Stomach (tissue), 9 donors: ENCODE data around the gene P3H1. TPM values are rescaled to one million over a fixed set of nuclear protein-coding genes. Genes with fewer than 3 reads are reported as not detected.
A peak's percentile ranks its signal among the peaks of the same experiment; 100 is the strongest.

ENCODE experiments used
- DNase-seq, 2 donors: peaks; one replicate each; pipeline versions ENCODE4 v3.0.0 to v3.0.0-alpha.2; 2013 to 2019
- H3K27ac ChIP-seq, 5 donors: fragments of 200-600 bp in 4 of 5; sonication (generic) in 4 of 5; one replicate each; pipeline ENCODE4 v1.5.1; 2013 to 2019; ENCODE audit warnings: mild to moderate bottlenecking in 1 of 5, moderate library complexity in 1 of 5
- H3K27me3 ChIP-seq, 3 donors: fragments of 200-600 bp; sonication (generic); one replicate each; pipeline ENCODE4 v1.5.1; 2017 to 2019; ENCODE audit warnings: mixed run types in 1 of 3
- H3K36me3 ChIP-seq, 4 donors: fragments of 200-600 bp; sonication (generic); 1 replicate in 3 of 4; 2 replicates in 1 of 4; pipeline ENCODE4 v1.5.1; 2016 to 2019
- H3K4me1 ChIP-seq, 4 donors: fragments of 200-600 bp; sonication (generic); one replicate each; pipeline ENCODE4 v1.5.1; 2016 to 2019
- H3K4me3 ChIP-seq, 4 donors: fragments of 200-600 bp; sonication (generic) in 3 of 4; one replicate each; pipeline ENCODE4 v1.5.1; 2016 to 2019; ENCODE audit warnings: mild to moderate bottlenecking in 1 of 4
- H3K9me3 ChIP-seq, 4 donors: fragments of 200-600 bp; sonication (generic); one replicate each; pipeline ENCODE4 v1.5.1; 2016 to 2019
- CTCF ChIP-seq, 7 experiments: fragments of 450-650 bp in 4 of 7; fragments of 200-600 bp in 3 of 7; sonication (generic) in 3 of 7; IDR thresholded peaks; one replicate each; pipeline ENCODE4 v1.5.1; 2016 to 2019; ENCODE audit warnings: antibody characterized with exemption in 7 of 7, control low read depth in 2 of 7, mild to moderate bottlenecking in 1 of 7
- EP300 ChIP-seq: sonication (generic); formaldehyde crosslinking; IDR thresholded peaks from one replicate; pipeline ENCODE4 v1.6.1; 2017; ENCODE audit warnings: antibody characterized with exemption
- POLR2A ChIP-seq, 4 donors: fragments of 450-650 bp; IDR thresholded peaks; one replicate each; pipeline ENCODE4 v1.6.1; 2016; ENCODE audit warnings: antibody characterized with exemption in 4 of 4, control low read depth in 2 of 4, mild to moderate bottlenecking in 1 of 4, moderate library complexity in 1 of 4
- POLR2AphosphoS5 ChIP-seq, 3 donors: sonication (generic); formaldehyde crosslinking; IDR thresholded peaks; one replicate each; pipeline ENCODE4 v1.6.1; 2016; ENCODE audit warnings: antibody characterized with exemption in 3 of 3
- WGBS, 5 donors: extraction: QIAGEN DNeasy Blood & Tissue Kit in 3 of 5; methylation state at CpG; one replicate each; pipeline versions ENCODE4 v1.1.5 to v1.1.7; 2013 to 2018; 5-methylcytosine and 5-hydroxymethylcytosine counted together
- intact Hi-C: fragments of 100-400 bp; cut with DNase I; formaldehyde crosslinking; loops from one replicate; pipeline ENCODE4 v1.15.1; 2023; ENCODE audit warnings: low total_unique reads
- polyA plus RNA-seq, 3 donors: library from polyadenylated mRNA; stranded (reverse); fragments of 200-250 nt; gene quantifications; one replicate each; pipeline ENCODE4 v1.2.3, GENCODE V29; 2013
- total RNA-seq, 5 donors: library from RNA; depleted of rRNA; stranded (reverse); fragments of >200 nt; gene quantifications; one replicate each; pipeline versions ENCODE4 v1.1.0 to v1.2.3, GENCODE V29; 2014 to 2016
- donor health status: healthy with polysubstance abuse.
- donor health status: Bipolar disorder and iron deficiency.
- donor health status: healthy.

P3H1 gene
- total and polyA plus RNA-seq, 8 donors = 5.0 to 78.2 (median 22.3) TPM

- H3K36me3 ChIP-seq = peaks cover 0 to 16% (median 14%) of the 10 kb centered on the region in 4 donors
- WGBS, 5 donors = 90 to 96% (median 94%) methylated on average over 4 to 8 of the region's 8 CpGs
- no peak for DNase-seq
- H3K27ac ChIP-seq = no peak overlapping the region
- no peaks in the 10 kb centered on the region for H3K27me3 ChIP-seq
- no peaks in the 10 kb centered on the region for H3K9me3 ChIP-seq
- H3K4me1 ChIP-seq = peaks cover 0 to 12% (median 0%) of the 10 kb centered on the region in 4 donors
- no peak overlapping the region for H3K4me3 ChIP-seq
- intact Hi-C loops = loop anchor here (10.0 kb wide), 2 partner anchors 167 to 597 kb away; no protein-coding TSS in a partner anchor
- TF ChIP-seq POLR2A (IDR thresholded peaks at IDR 0.05) (no peak), POLR2AphosphoS5 (IDR thresholded peaks at IDR 0.05) (no peak), EP300 (no peak), CTCF (IDR thresholded peaks at IDR 0.05) (no peak)
Observed at GRCh38 chr1:42742141-42742540, 24.7 kb downstream of the P3H1 start.

GRCh38 chr1:42741706-42742105, 25.1 kb downstream of the P3H1 start:
- Histone ChIP-seq H3K27me3 (no peaks in the 10 kb centered on the region), H3K4me1 (peaks cover 0 to 15% (median 0%) of the 10 kb centered on the region in 4 donors), H3K4me3 (no peak overlapping the region), H3K27ac (no peak overlapping the region), H3K9me3 (no peaks in the 10 kb centered on the region), H3K36me3 (peaks cover 0 to 12% (median 11%) of the 10 kb centered on the region in 4 donors)
- no peak for DNase-seq
- WGBS, 5 donors = 60 to 93% (median 90%) methylated on average over 1 to 4 of the region's 4 CpGs
- TF ChIP-seq CTCF (IDR thresholded peaks at IDR 0.05) (no peak), POLR2AphosphoS5 (IDR thresholded peaks at IDR 0.05) (no peak), EP300 (no peak), POLR2A (IDR thresholded peaks at IDR 0.05) (no peak)
- intact Hi-C loops = loop anchor here (10.0 kb wide), 2 partner anchors 167 to 597 kb away; no protein-coding TSS in a partner anchor

DNA sequence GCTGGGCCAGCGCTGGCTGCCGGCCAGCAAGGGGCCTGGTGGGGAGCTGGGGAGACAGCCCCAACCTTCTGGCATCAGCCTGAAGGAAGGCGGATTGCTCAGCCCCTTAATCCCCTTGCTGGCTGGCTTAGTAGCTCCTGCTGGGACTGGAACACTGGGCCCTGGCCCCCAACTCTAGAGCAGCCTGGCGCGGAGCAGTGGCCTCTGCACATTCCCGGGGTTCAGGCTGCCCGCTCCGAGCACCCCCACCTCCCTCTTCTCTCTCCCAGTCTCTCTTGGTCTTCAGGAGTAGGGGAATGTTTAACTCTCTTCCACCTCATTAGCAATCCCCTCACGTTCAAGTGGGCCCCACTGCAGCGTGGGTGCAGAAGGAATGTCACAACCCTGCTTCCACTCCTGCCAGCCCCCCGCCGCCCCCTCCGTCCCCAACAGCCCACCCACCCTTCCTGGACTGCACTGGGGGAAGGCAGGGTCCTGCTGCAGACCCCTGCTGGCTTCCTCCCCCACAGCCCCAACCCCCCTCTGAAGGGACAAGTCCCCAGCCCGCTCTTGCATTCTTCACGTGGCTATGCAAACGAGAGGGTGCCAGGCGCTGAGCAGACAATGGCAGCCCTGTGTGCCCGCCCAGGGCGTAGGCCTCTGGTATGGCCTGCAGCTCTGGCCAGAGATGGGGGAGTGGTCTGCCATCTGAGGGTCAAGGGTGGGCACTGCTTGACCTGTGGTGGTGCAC, 25.8 kb downstream of the P3H1 start:
- Histone ChIP-seq H3K4me1 (peaks cover 0 to 15% (median 0%) of the 10 kb centered on the region in 4 donors), H3K36me3 (peaks cover 0 to 5% (median 4%) of the 10 kb centered on the region in 4 donors), H3K9me3 (no peaks in the 10 kb centered on the region), H3K27me3 (no peaks in the 10 kb centered on the region), H3K27ac (no peak overlapping the region), H3K4me3 (no peak overlapping the region)
- intact Hi-C loops = loop anchor here (10.0 kb wide), 2 partner anchors 166 to 596 kb away; no protein-coding TSS in a partner anchor
- DNase-seq = no peak
- TF ChIP-seq CTCF (IDR thresholded peaks at IDR 0.05) (no peak), EP300 (no peak), POLR2A (IDR thresholded peaks at IDR 0.05) (no peak), POLR2AphosphoS5 (IDR thresholded peaks at IDR 0.05) (no peak)
- WGBS, 5 donors = 65 to 73% (median 71%) methylated on average over 13 to 19 of the region's 19 CpGs

DNA sequence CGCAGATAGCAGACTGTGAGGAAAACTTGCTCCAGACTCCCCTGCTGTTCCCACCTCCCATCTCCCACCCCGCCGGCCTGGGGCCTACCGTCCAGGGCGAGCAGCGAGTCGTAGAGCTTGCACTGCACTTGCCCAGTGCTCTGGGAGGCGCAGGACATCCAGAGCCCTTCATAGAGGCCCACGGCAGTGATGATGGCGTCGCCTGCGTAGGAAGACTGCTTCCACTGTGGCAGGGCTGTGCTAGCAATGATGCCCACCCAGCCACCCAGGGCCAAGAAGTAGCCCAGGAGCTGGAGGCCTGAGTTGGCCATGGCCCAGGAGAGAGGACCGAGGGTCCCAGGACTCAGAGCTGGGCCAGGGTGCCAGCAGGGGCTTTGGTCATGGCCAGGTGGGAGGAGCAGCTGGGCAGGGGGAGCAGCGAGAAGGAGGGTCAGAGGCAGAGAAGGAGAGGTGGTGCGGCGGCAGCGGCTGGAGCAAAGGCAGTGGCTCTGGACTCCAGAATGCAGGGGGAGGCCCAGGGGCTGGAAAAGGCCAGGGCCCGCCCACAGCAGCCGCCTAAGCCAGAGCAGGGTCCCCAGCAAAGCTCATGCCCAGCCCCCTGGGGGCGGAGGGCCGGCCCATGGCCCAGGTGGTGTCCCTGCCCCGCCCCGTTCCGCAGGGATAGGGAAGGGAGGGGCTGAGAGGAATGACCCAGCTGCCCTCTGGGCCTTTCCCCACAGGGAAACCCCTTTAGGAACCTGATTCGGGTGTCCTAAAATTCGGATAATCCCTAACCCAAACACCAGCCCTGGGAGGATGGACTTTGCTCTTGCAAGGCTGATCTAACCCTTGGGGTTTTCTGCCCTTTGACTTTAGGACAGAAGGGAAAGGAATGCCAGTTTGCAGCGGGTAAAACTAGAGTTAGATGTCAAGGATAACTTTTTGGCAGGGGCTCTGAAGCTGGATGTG, 26.8 kb downstream of the P3H1 start, which contains the start of gene CLDN19:
Gene CLDN19, minus strand, starts transcription at position 484 of the 948 bp plus-strand sequence. Its CDS starts 173 bp downstream, at position 311.
- intact Hi-C loops = loop anchor here (10.0 kb wide), 2 partner anchors 165 to 595 kb away; no protein-coding TSS in a partner anchor
- H3K27ac ChIP-seq = no peak within 1 kb of the TSS
- WGBS, 5 donors = 61 to 75% (median 67%) methylated on average over 17 to 27 of the region's 27 CpGs
- peak in 1 of 2 donors; percentile 58 for DNase-seq
- peaks cover 0 to 15% (median 0%) of the 10 kb centered on the region in 4 donors for H3K4me1 ChIP-seq
- H3K27me3 ChIP-seq = no peaks in the 10 kb centered on the region
- H3K9me3 ChIP-seq = no peaks in the 10 kb centered on the region
- H3K36me3 ChIP-seq = no peaks in the 10 kb centered on the region
- TF ChIP-seq EP300 (no peak), POLR2AphosphoS5 (IDR thresholded peaks at IDR 0.05) (no peak), POLR2A (IDR thresholded peaks at IDR 0.05) (no peak), CTCF (IDR thresholded peaks at IDR 0.05) (no peak)
- no peak within 1 kb of the TSS for H3K4me3 ChIP-seq
